ENCODE results near the gene ERAL1. TPM values are rescaled to one million over a fixed set of nuclear protein-coding genes. Genes with fewer than 3 reads are reported as not detected.

Gene ERAL1
- total and polyA plus RNA-seq, 2 of the 4 experiments (the other 2 are of a cell fraction), result 34.1 to 62.3 TPM

GRCh38 chr17:28900986-28901726, 46.3 kb downstream of the ERAL1 start:
- Histone ChIP-seq H3K23ac (ENCODE audit: low read depth, low read length) (peak overlapping the region; percentile 71; the same call in 1 of the 2 replicates), H4K20me1 (ENCODE audit: insufficient read depth, low read length) (peaks cover 19% of the 10 kb centered on the region; the same call in 1 of the 2 replicates), H3K14ac (replicated peaks; ENCODE audit: low read depth, low read length) (no peak overlapping the region), H3K56ac (ENCODE audit: extremely low read depth, insufficient read depth, low read length) (no peak overlapping the region), H3K9me1 (ENCODE audit: insufficient read depth, low read length) (peaks cover 16% of the 10 kb centered on the region), H4K91ac (ENCODE audit: insufficient read depth, low read depth, low read length) (no peak overlapping the region), H3K36me3 (ENCODE audit: control insufficient read depth, insufficient read depth, low read length) (peaks cover 4% of the 10 kb centered on the region; the same call in 1 of the 2 replicates), H2BK20ac (ENCODE audit: low read depth, low read length) (no peak overlapping the region), H3K4me3 (ENCODE audit: insufficient read depth, low read depth, low read length) (no peak overlapping the region), H3K9me3 (ENCODE audit: control insufficient read depth, insufficient read depth, low read length) (no peaks in the 10 kb centered on the region), H4K8ac (ENCODE audit: low read depth in 2 of 2, low read length in 2 of 2) (no peak overlapping the region), H2AK9ac (replicated peaks; ENCODE audit: low read depth, low read length, poor library complexity) (no peak overlapping the region), H3K27me3 (ENCODE audit: control insufficient read depth, insufficient read depth, low read length) (no peaks in the 10 kb centered on the region), H3K4me2 (ENCODE audit: low read depth, low read length) (peak overlapping the region; percentile 11; the same call in 1 of the 2 replicates), H2BK5ac (ENCODE audit: low read depth, low read length, poor library complexity, severe bottlenecking) (no peak overlapping the region), H3K4ac (ENCODE audit: low read depth, low read length) (no peak overlapping the region), H3K79me1 (ENCODE audit: low read depth in 1 of 2, low read length in 2 of 2) (peaks cover 7 to 39% of the 10 kb centered on the region in 2 experiments; a peak in 3 of 4 replicates), H2BK15ac (ENCODE audit: low read depth, low read length) (no peak overlapping the region), H4K5ac (ENCODE audit: low read depth, low read length) (no peak overlapping the region), H3K18ac (ENCODE audit: low read depth, low read length) (no peak overlapping the region), H3K4me1 (ENCODE audit: control insufficient read depth, insufficient read depth, low read length) (peaks cover 8% of the 10 kb centered on the region), H3K27ac (ENCODE audit: insufficient read depth, low read length) (no peak overlapping the region), H2AFZ (replicated peaks; ENCODE audit: low read length, poor library complexity) (no peak overlapping the region), H3K9ac (ENCODE audit: low read depth, low read length) (no peak overlapping the region), H2BK120ac (ENCODE audit: low read depth, low read length) (no peak overlapping the region), H2AK5ac (ENCODE audit: low read depth, low read length) (peak overlapping the region; percentile 32; the same call in 1 of the 2 replicates)
- intact Hi-C loops (cut with micrococcal nuclease) (no loop called here), in situ Hi-C loops (cut with MboI; ENCODE audit: low sequenced_read_pairs) (no loop called here), dilution Hi-C loops (cut with HindIII; ENCODE audit: low sequenced_read_pairs, unreplicated experiment) (no loop called here)
- BruUV-seq (replicated peaks), result no TSS peak
- no peak for ATAC-seq (ENCODE audit: low read depth)
- WGBS, 2 experiments (ENCODE audit: extremely low coverage in 2 of 2, insufficient read length in 1 of 2), result 93% methylated on average over 11 of the region's 24 CpGs; no CpG with 5 or more reads in 1 of the 2 experiments
- TF ChIP-seq ELK1 (IDR thresholded peaks at IDR 0.05; ENCODE audit: borderline replicate concordance, low read depth, low read length) (no peak), SMC3 (IDR thresholded peaks at IDR 0.05; ENCODE audit: low read depth, low read length) (no peak), POLR2A (IDR thresholded peaks at IDR 0.05; ENCODE audit: low read depth, low read length) (no peak), NFE2L2 (IDR thresholded peaks at IDR 0.05; ENCODE audit: low read depth, low read length) (no peak), MAFK (IDR thresholded peaks at IDR 0.05; ENCODE audit: low read depth, low read length) (no peak), USF2 (IDR thresholded peaks at IDR 0.05; ENCODE audit: low read depth, low read length) (no peak), BHLHE40 (IDR thresholded peaks at IDR 0.05; ENCODE audit: low read depth, low read length) (no peak), RAD21 (IDR thresholded peaks at IDR 0.05; ENCODE audit: low read length) (no peak), MXI1 (IDR thresholded peaks at IDR 0.05; ENCODE audit: borderline replicate concordance, low read depth, low read length) (no peak), RFX5 (IDR thresholded peaks at IDR 0.05; ENCODE audit: low read depth, low read length) (no peak), RCOR1 (IDR thresholded peaks at IDR 0.05; ENCODE audit: insufficient replicate concordance, low read length) (no peak), CHD1 (IDR thresholded peaks at IDR 0.05; ENCODE audit: low read depth, low read length) (no peak), CTCF (conservative IDR thresholded peaks at IDR 0.05; ENCODE audit: low read depth, low read length) (no peak)
- ChIA-PET CTCF (no interaction called here), POLR2A (ENCODE audit: unreplicated experiment) (no interaction called here)
- no peak for DNase-seq
